ENCODE data around the gene ISG20.

DNA sequence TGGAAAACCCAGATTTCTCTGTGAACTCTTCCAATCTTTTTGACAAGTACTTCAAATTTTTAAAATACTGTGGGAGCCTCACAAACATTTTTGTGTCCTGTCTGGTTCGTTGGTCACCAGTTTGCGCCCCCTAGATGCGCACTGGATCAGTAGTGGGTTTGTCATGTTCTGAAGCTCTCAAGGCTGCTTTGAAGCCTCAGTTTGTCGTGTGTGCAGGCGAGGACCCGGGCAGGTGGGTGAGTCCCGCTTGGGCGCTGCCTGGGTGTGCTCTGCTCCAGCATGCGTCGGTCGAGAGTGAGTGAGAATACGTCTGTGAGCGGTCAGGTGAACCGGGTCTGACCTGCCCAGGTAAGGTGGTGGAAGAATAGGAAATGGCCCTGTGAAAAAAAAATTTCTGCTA lies 34.9 kb upstream of the ISG20 start:
- TF ChIP-seq, protein P1, sequence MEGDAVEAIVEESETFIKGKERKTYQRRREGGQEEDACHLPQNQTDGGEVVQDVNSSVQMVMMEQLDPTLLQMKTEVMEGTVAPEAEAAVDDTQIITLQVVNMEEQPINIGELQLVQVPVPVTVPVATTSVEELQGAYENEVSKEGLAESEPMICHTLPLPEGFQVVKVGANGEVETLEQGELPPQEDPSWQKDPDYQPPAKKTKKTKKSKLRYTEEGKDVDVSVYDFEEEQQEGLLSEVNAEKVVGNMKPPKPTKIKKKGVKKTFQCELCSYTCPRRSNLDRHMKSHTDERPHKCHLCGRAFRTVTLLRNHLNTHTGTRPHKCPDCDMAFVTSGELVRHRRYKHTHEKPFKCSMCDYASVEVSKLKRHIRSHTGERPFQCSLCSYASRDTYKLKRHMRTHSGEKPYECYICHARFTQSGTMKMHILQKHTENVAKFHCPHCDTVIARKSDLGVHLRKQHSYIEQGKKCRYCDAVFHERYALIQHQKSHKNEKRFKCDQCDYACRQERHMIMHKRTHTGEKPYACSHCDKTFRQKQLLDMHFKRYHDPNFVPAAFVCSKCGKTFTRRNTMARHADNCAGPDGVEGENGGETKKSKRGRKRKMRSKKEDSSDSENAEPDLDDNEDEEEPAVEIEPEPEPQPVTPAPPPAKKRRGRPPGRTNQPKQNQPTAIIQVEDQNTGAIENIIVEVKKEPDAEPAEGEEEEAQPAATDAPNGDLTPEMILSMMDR (IDR thresholded peaks at IDR 0.05): no peak
- no peak for TF ChIP-seq POLR2A (IDR thresholded peaks at IDR 0.05)

All from uterus (tissue), 2 donors.